Panc1 (cell line): ENCODE data around the gene VWA8. TPM values are rescaled to one million over a fixed set of nuclear protein-coding genes. Genes with fewer than 3 reads are reported as not detected.

Source experiments
- ATAC-seq: fragments of 200-7000 bp; cut with Tn5 transposase; 2 replicates; pipeline ENCODE4 v1.9.1; 2020; ENCODE audit warnings: mild to moderate bottlenecking, moderate library complexity
- BruUV-seq: library from RNA; stranded (reverse); fragments of 400-500 nt; replicated peaks from 2 replicates; lab custom pipeline; 2021; lab: Mats Ljungman, UMichigan
- CTCF ChIA-PET: fragments of 300-600 bp; sonication (Branson Sonifier 250); formaldehyde crosslinking; loops from one replicate; lab custom pipeline; 2022; ENCODE audit warnings: antibody characterized with exemption; lab: Charles Lee
- POLR2A ChIA-PET: fragments of 300-600 bp; sonication (Branson Sonifier 250); formaldehyde crosslinking; loops from one replicate; lab custom pipeline; 2022; ENCODE audit warnings: antibody characterized with exemption; lab: Charles Lee
- DNase-seq: peaks from one replicate; pipeline ENCODE4 v3.0.0-alpha.2; 2010; ENCODE audit warnings: low read depth, low spot score
- H3K27ac ChIP-seq: 2 replicates; pipeline ENCODE4 v1.5.1; 2011; ENCODE audit warnings: mild to moderate bottlenecking, low read length, inconsistent platforms
- H3K27me3 ChIP-seq: fragments of 200-500 bp; sonication (Bioruptor generic); 2 replicates; pipeline ENCODE4 v1.6.0; 2014; ENCODE audit warnings: low read length, inconsistent platforms; ENCODE audit not compliant: control insufficient read depth, insufficient read depth
- H3K36me3 ChIP-seq: fragments of 200-500 bp; sonication (Bioruptor generic); 2 replicates; pipeline ENCODE4 v1.5.1; 2014; ENCODE audit warnings: inconsistent platforms, mild to moderate bottlenecking, low read length, moderate library complexity; ENCODE audit not compliant: control insufficient read depth, insufficient read depth
- H3K4me1 ChIP-seq: 2 replicates; pipeline ENCODE4 v1.5.1; 2011; ENCODE audit warnings: inconsistent platforms, mild to moderate bottlenecking, low read length, moderate library complexity; ENCODE audit not compliant: control insufficient read depth, insufficient read depth
- H3K4me3 ChIP-seq, 2 experiments: 2 replicates each; pipeline ENCODE4 v1.5.1; 2011 to 2012; ENCODE audit warnings: low read depth in 2 of 2, low read length in 2 of 2, mild to moderate bottlenecking in 2 of 2, inconsistent platforms in 1 of 2, moderate library complexity in 1 of 2
- H3K9me3 ChIP-seq: fragments of 200-500 bp; sonication (Bioruptor generic); 2 replicates; pipeline ENCODE4 v1.5.1; 2014; ENCODE audit warnings: low read depth, mild to moderate bottlenecking, inconsistent platforms, low read length, moderate library complexity; ENCODE audit not compliant: control insufficient read depth, insufficient read depth
- CTCF ChIP-seq: fragments of 450-650 bp; IDR thresholded peaks from 2 replicates; pipeline ENCODE4 v1.5.1; 2017; ENCODE audit warnings: mild to moderate bottlenecking
- POLR2AphosphoS5 ChIP-seq: IDR thresholded peaks from 2 replicates; pipeline ENCODE4 v1.6.1; 2012; ENCODE audit warnings: mild to moderate bottlenecking, low read depth, low read length, moderate library complexity
- REST ChIP-seq, 2 experiments: IDR thresholded peaks; 2 replicates each; pipeline ENCODE4 v1.6.1; 2011 to 2012; ENCODE audit warnings: low read depth in 2 of 2, control low read depth in 1 of 2, low read length in 1 of 2, mild to moderate bottlenecking in 1 of 2, moderate library complexity in 1 of 2; ENCODE audit not compliant: insufficient read depth in 1 of 2
- SIN3A ChIP-seq: IDR thresholded peaks from 2 replicates; pipeline ENCODE4 v1.6.1; 2012; ENCODE audit warnings: low read depth, mild to moderate bottlenecking, low read length, moderate library complexity, borderline replicate concordance; ENCODE audit not compliant: insufficient read depth
- TCF7L2 ChIP-seq: IDR thresholded peaks from 2 replicates; pipeline ENCODE4 v1.6.1; 2011; ENCODE audit warnings: mild to moderate bottlenecking, low read depth, low read length, inconsistent platforms
- in situ Hi-C: cut with HindIII; loops from 2 replicates; pipeline ENCODE4 v1.10.0; 2016; ENCODE audit warnings: low sequenced_read_pairs, low pct_unique_long_range_greater_than_20kb
- intact Hi-C: fragments of 100-400 bp; cut with micrococcal nuclease; formaldehyde crosslinking; loops from one replicate; pipeline ENCODE4 v1.10.0; 2022; ENCODE audit not compliant: unreplicated experiment
- total RNA-seq: library from RNA; stranded (reverse); gene quantifications from one replicate; pipeline ENCODE4 v1.2.1, GENCODE V29; 2021; ENCODE audit not compliant: unreplicated experiment

VWA8 gene
- total RNA-seq, 1 experiment from 2014 or later = 11.2 TPM

- H3K27me3 ChIP-seq = no peaks in the 10 kb centered on the region
- ChIA-PET POLR2A (interaction anchor here (0.7 kb wide), 1 partner anchor 198 kb away, joined by 7 read pairs; no protein-coding TSS in a partner anchor), CTCF (no interaction called here)
- DNase-seq (no peak), ATAC-seq (no peak)
- intact Hi-C loops = no loop called here
- no peak overlapping the region for H3K27ac ChIP-seq
- no peaks in the 10 kb centered on the region for H3K9me3 ChIP-seq
- H3K36me3 ChIP-seq = peaks cover 3% of the 10 kb centered on the region
- TF ChIP-seq TCF7L2 = no peak
- no peak for TF ChIP-seq REST (IDR thresholded peaks at IDR 0.05; ENCODE audit: insufficient read depth in 1 of 2, low read depth in 2 of 2, low read length in 1 of 2)
- no peak for TF ChIP-seq CTCF
- no peak for TF ChIP-seq POLR2AphosphoS5
- no peak overlapping the region for H3K4me3 ChIP-seq
- BruUV-seq = no TSS peak
- in situ Hi-C loops = no loop called here
- H3K4me1 ChIP-seq = no peaks in the 10 kb centered on the region
These were observed 147.5 kb downstream of the VWA8 start for GRCh38 chr13:41813426-41813825.

- DNase-seq = no peak
- CTCF ChIA-PET = interaction anchor here (0.6 kb wide), 1 partner anchor 18 kb away, joined by 3 read pairs; no protein-coding TSS in a partner anchor
- in situ Hi-C loops (no loop called here), intact Hi-C loops (no loop called here)
- no peaks in the 10 kb centered on the region for H3K4me1 ChIP-seq
- no peak for TF ChIP-seq CTCF
- TF ChIP-seq POLR2AphosphoS5 = no peak
- no peak for TF ChIP-seq SIN3A
- TF ChIP-seq REST (IDR thresholded peaks at IDR 0.05; ENCODE audit: insufficient read depth in 1 of 2, low read depth in 2 of 2, low read length in 1 of 2) = no peak
- TF ChIP-seq TCF7L2 = no peak
- H3K27ac ChIP-seq = no peak overlapping the region
- H3K4me3 ChIP-seq = no peak overlapping the region
- no peaks in the 10 kb centered on the region for H3K9me3 ChIP-seq
- no peaks in the 10 kb centered on the region for H3K27me3 ChIP-seq
- POLR2A ChIA-PET = no interaction called here
- BruUV-seq = no TSS peak
- H3K36me3 ChIP-seq = peaks cover 3% of the 10 kb centered on the region
- ATAC-seq = no peak
These were observed 148.1 kb downstream of the VWA8 start for GRCh38 chr13:41812851-41813250.
